HG02970 (cell line): ENCODE results near the gene C1QC.

Experiments used
- ATAC-seq: cut with Tn5 transposase; IDR thresholded peaks from one replicate; pipeline ENCODE4 v1.9.1; 2021; ENCODE audit warnings: mild to moderate bottlenecking, moderate library complexity, moderate number of reproducible peaks; ENCODE audit not compliant: unreplicated experiment, low FRiP score

The C1QC gene

DNA sequence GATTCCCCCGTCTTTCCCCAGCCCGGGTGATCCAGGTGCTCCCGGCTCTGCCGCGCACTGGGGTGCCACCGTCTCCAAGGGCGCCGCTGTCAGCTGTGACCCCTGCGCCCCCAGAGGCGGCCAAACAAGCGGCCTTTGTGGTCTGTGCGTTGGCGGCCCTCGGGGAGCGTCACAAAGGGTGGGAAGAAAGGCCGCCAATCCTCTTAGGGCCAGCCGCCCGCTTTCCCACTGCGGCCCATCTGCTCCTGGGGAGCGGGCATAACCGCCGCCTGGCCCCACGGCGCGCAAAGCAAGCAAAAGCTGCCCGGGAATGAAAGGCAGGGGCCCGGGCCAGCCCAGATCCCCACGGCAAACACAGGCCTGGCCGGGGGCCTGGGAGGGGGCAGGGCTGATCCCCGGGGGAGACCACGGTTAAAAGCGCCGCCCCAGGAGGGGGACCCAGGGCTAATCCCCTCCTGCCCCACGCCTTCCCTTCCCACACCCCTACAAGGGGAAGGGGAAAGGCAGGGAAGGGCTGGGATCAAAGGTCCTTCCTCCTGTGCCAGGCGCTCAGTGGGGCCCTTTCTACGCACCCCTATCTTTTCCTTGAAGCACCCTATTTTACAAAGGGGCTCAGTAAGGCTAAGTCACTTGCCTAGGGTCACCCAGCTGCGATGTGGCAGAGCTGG lies 33.6 kb downstream of the C1QC start:
- ATAC-seq = no peak

DNA sequence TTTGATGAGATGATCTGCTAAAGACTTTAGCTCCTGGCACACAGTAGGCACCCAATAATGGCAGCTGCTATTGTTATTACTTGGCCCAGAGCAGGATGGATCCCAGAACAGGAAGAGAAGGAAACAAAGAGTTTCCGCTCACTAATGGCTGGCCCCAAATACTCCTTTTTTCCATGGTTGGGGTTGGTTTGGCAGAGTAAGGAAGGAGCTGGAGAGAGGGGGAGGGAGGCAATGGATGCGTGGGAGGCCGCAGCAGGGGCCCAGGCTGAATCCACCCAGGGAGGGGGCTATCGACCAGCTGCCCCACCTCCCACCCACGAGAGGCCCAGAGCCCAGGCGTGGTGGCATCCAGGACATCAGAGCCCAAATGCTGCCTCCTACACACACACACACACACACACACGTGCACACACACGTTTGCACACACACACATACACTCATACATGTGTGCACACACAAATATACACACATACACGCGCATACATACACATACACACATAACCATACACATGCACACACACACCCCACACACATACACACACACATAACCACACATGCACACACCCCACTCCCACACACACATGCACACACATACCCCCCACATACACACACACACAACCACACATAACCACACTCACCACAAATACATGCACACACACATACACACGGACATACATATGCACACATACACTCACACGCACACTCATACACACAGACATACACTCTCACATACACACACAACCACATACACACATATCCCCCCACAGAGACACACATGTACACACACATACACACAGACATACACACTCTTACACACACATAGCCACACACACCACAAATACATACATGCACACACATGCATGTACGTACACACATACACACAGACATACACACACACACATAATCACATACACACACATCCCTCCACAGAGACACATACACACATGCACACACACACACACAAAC lies 34.8 kb downstream of the C1QC start:
- no peak for ATAC-seq

DNA sequence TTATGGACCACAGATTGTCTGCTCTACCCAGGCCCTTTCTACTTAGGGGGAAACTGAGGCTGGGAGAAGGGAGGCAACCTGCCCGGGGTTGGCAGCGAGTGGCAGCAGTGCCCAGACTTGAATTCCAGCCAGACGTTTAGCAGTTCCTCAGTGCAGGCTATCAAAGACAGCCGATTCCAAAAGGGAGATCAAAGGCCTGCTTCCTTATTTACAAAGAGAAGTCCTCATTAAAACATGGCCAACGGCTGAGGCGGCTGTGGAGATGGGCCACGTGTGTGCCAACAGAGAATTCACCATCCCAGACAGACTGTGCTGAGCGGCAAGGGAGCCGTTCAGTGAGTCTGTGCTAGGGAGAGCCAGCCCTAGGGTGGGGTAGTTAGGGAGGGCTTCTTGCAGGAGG lies 37.3 kb downstream of the C1QC start:
- no peak for ATAC-seq

DNA sequence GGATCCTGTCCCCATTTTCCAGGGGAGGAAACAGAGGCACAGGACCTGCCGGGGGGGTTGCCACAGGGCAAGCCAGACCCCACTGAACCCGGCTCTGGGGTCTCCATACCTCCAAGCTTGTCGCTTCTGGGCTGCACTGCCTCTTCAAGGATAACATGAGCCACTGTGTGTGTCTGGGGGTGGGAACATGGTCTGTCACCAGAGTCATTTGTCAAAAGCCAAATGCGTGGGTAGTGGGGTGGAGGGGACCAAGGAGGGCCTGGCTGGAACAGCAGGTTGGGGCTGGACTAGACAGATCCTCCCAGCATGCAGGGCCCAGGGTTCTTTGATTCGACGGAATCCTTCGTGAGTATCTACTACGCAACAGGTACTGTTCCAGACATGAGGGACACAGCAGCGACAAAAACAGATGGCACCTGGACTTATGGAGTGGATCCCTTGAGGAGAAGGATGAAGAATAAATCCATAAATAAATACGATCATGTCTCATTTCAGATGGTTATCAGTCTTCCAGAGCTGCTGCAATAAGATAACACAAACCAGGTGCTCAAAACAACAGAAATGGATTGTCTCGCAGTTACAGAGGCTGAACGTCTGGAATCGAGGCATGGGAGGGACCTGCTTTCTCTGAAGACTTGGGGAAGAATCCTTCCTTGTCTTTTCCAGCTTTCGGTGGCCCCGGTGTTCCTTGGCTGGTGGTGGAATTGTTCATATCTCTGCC lies 38.3 kb downstream of the C1QC start:
- ATAC-seq = no peak

DNA sequence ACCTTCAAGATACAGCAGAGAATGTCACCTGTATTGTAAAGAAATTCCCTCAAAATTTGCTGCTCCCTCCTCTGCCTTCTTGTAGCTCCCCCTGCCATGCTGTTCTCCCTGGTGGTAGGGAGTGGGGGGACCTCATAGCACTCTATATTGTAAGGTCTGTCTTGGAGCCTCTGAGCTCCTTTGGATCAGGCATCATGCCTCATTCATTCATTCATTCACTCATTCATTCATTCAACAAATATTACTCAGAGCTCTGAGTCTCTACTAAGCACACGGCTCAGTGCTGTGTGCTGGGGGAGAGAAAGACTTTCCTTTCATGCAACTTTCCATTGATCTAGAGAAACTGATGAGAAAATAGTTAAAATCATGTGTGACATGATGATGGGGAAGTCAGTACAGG lies 40.1 kb downstream of the C1QC start:
- ATAC-seq = no peak

DNA sequence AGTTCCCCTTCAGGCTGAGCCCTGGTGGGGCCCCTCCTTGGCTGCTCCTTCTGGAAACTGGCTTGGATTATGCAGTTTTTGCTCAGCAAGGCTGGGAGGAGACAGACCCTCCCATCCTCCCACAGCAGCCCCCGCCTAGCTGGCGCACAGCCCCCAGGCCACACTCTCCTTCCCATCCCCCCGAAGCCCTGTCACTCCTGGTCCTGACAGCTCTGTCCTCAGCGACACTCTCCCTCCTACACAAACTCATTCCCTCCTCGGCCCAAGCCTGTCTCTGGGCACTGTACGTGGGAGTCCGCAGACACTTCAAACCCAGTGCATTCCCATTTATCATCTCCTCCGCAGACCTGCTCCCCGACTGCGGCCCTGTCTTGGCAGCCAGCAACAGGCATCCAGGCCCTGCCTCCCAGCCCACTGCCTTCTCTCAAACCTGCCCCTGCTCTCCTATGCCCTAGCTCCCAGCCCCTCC lies 42.2 kb downstream of the C1QC start:
- ATAC-seq = no peak

DNA sequence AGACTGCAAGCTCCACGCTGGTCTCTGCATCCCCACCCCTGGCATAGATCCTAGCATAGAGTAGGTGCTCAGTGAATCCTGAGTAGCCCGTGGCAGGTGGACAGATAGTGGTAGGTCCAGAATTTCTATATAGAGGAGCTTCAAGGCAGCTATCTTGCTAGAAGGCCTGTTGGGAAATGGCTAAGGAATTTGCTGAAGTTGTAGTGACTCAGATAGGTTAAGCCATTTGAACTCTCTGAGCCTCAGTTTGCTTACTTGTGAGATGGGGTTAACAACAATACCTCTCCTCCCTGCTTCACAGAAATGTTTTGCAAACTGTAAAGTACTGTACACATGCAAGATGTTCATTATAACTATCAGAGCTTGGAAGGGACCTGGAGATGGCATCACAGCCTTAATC lies 43.8 kb downstream of the C1QC start:
- no peak for ATAC-seq

DNA sequence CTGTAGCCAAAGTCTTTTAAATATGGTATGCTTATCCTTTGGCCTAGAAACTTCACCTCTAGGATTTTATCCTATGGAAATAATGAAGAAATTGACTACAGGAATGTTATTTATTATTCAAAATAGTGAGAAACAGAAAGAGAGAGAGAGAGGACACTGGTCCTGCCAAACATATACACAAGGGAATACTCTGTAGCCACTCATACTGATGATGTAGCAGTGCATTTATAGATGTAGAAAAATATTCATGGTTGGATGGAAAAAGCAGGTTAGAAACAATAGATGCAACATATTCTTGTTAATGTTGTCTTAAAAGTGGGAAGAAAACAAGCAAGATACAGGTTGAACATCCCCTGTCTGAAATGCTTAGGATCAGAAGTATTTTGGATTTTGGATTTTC lies 45.0 kb downstream of the C1QC start:
- ATAC-seq = no peak

DNA sequence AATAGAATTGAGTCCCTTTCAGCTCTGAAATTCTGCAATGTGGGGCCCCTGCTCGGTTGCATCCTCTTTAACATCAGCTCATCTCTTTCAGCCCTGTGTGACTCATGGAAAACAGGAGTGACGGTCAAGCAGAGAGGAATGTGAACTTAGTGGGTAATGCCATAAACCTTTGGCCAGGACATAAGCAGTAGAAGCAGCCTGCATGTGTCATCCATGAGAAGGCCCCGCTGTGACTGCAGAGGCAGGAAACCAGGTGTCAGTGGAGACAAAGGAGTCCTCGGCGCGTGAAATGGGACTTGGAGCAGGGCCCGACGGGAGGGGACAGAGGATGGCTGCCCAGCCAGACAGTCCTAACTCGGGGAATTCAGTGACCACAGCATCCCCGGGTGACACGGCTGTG lies 46.1 kb downstream of the C1QC start:
- no peak for ATAC-seq

DNA sequence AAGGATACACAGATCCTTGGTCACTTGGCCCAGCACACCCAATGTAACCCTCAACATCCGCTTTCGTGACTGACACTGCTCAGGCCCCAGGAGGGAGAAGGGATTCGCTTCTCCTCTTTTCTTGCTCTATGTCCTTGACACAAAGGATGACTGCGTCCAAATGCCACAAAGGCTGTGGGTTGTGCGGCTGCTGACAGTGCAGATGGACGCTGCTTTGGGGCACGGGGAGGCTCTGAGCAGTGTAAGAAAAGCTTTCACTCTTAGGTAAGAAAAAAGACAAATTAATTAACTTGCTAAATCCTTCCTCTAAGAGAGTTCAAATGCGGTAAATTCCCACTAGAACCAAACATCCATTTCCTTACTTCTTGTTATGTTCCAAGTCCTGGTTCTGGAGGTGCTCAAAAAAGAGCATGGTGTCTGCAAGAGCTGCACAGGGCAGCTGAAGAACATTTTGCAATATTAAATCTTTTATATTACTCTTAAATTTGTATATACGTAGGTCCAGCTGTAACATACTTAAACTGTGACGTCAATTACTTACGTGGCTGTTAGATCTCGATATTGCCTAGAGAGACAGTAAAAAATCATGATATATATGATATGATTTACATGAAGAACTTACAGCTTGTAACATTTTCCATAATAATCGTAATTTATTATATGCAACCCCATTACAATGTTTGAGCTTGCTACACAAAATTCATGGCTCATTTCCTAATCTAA lies 47.8 kb downstream of the C1QC start:
- ATAC-seq = no peak

DNA sequence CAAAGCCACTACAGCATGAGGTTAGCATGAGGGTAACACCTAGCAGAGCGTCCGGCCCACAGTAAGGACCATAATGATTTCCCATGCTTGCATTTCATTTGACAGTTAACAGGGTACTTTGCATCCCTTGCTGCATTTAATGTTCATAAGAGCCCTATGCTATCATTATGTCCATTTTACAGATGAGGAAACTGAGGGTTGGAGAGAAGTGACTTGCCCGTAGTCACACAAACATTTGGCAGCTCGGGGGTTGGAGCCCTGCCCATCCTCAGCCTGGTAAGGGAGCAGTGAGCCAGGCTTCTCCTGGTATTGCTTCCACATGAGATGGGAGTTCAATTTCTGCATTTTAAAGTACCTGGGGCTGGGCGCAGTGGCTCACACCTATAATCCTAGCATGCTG lies 50.7 kb downstream of the C1QC start:
- no peak for ATAC-seq

DNA sequence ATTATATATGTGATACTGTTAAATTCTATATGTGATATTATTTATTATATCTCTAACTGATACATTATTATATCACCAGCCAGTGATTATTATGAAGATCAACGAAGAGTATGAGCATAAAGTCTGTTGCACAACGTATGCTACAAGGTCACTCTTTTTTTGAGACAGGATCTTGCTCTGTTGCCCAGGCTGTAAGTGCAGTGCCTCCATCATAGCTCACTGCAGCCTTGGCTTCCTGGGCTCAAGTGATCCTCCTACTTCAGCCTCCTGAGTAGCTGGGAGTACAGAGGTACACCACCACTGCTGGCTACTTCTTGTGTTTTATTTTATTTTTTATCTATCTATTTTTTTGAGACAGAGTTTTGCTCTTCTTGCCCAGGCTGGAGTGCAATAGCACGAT lies 53.2 kb downstream of the C1QC start:
- no peak for ATAC-seq
